H1 (cell line): ENCODE measurements around the gene ACAD11. TPM values are rescaled to one million over a fixed set of nuclear protein-coding genes. Genes with fewer than 3 reads are reported as not detected.

Source experiments
- CTCF ChIA-PET: fragments of 300-600 bp; sonication (Branson Sonifier 250); formaldehyde crosslinking; loops from one replicate; lab custom pipeline; 2021; ENCODE audit not compliant: partially characterized antibody; lab: Charles Lee
- POLR2A ChIA-PET: fragments of 300-600 bp; sonication (Branson Sonifier 250); formaldehyde crosslinking; loops from one replicate; lab custom pipeline; 2021; ENCODE audit warnings: inconsistent platforms; ENCODE audit not compliant: partially characterized antibody; lab: Charles Lee
- DNase-seq, 2 experiments: peaks; one replicate each; pipeline versions ENCODE4 v3.0.0 to v3.0.0-alpha.2; 2010 to 2022; ENCODE audit warnings: low spot score in 2 of 2, low read depth in 1 of 2, mixed read lengths in 1 of 2
- FAIRE-seq: peaks from 2 replicates; lab custom pipeline; 2011; peaks lifted over from hg19 to GRCh38; lab: Jason Lieb, UNC
- H2AFZ ChIP-seq: 2 replicates; pipeline ENCODE4 v1.8.1; 2012; ENCODE audit warnings: low read length, inconsistent platforms
- H2AK5ac ChIP-seq: 2 replicates; pipeline ENCODE4 v1.6.1; 2013; ENCODE audit warnings: low read depth, low read length
- H2BK120ac ChIP-seq: replicated peaks from 2 replicates; pipeline ENCODE3; 2013; ENCODE audit warnings: low read depth, low read length, inconsistent platforms
- H2BK12ac ChIP-seq: 2 replicates; pipeline ENCODE4 v1.6.1; 2013; ENCODE audit warnings: low read depth, low read length
- H2BK15ac ChIP-seq: 2 replicates; pipeline ENCODE4 v1.6.1; 2013; ENCODE audit warnings: low read length
- H2BK20ac ChIP-seq: 2 replicates; pipeline ENCODE4 v1.6.1; 2013; ENCODE audit warnings: low read length
- H2BK5ac ChIP-seq: 2 replicates; pipeline ENCODE4 v1.6.1; 2013; ENCODE audit warnings: low read depth, low read length
- H3K14ac ChIP-seq: 2 replicates; pipeline ENCODE4 v1.6.1; 2013; ENCODE audit warnings: inconsistent platforms; ENCODE audit not compliant: insufficient read length
- H3K18ac ChIP-seq: 2 replicates; pipeline ENCODE4 v1.6.1; 2013; ENCODE audit warnings: low read length; ENCODE audit errors: extremely low read depth
- H3K23ac ChIP-seq: 2 replicates; pipeline ENCODE4 v1.6.1; 2013; ENCODE audit warnings: inconsistent platforms; ENCODE audit not compliant: insufficient read length
- H3K23me2 ChIP-seq: 2 replicates; pipeline ENCODE4 v1.6.1; 2013; ENCODE audit warnings: low read depth, low read length
- H3K27ac ChIP-seq: 2 replicates; pipeline ENCODE4 v1.6.1; 2011; ENCODE audit warnings: low read depth, low read length, inconsistent platforms
- H3K27me3 ChIP-seq, 4 experiments: replicated peaks in 1 of 4; 1 replicate in 1 of 4; 2 replicates in 3 of 4; pipeline versions ENCODE4 v1.6.1 to v1.8.1; 2011 to 2013; ENCODE audit warnings: low read length in 3 of 4, mild to moderate bottlenecking in 3 of 4, inconsistent platforms in 2 of 4, mixed read lengths in 2 of 4, moderate library complexity in 1 of 4; ENCODE audit not compliant: control insufficient read depth in 3 of 4, insufficient read depth in 3 of 4; ENCODE audit errors: extremely low read depth in 1 of 4
- H3K36me3 ChIP-seq, 4 experiments: 2 replicates each; pipeline versions ENCODE4 v1.6.1 to v1.8.1; 2011 to 2013; ENCODE audit warnings: mild to moderate bottlenecking in 4 of 4, low read length in 3 of 4, moderate library complexity in 2 of 4, control low read depth in 1 of 4, inconsistent platforms in 1 of 4; ENCODE audit not compliant: insufficient read depth in 4 of 4, control insufficient read depth in 2 of 4
- H3K4ac ChIP-seq: replicated peaks from 2 replicates; pipeline ENCODE3; 2013; ENCODE audit warnings: low read length, low read depth, mixed read lengths, inconsistent platforms; ENCODE audit not compliant: insufficient read length
- H3K4me1 ChIP-seq, 4 experiments: replicated peaks in 1 of 4; 1 replicate in 1 of 4; 2 replicates in 3 of 4; pipeline versions ENCODE4 v1.6.1 to v1.8.1; 2011 to 2013; ENCODE audit warnings: low read length in 3 of 4, inconsistent platforms in 2 of 4, mixed read lengths in 1 of 4; ENCODE audit not compliant: insufficient read depth in 4 of 4, control insufficient read depth in 3 of 4
- H3K4me2 ChIP-seq, 2 experiments: 2 replicates each; pipeline versions ENCODE4 v1.6.1 to v1.8.1; 2011 to 2013; ENCODE audit warnings: low read depth in 2 of 2, low read length in 2 of 2, control low read depth in 1 of 2, inconsistent platforms in 1 of 2, mild to moderate bottlenecking in 1 of 2; ENCODE audit not compliant: insufficient read depth in 1 of 2
- H3K4me3 ChIP-seq, 4 experiments: fragments of 200-600, 300-600 bp in 1 of 4; sonication (generic), shearing (Covaris generic), sonication (Bioruptor Twin) in 1 of 4; 2 replicates each; pipeline versions ENCODE4 v1.5.1 to v1.8.1; 2011 to 2016; ENCODE audit warnings: low read length in 4 of 4, low read depth in 3 of 4, control low read depth in 2 of 4, inconsistent platforms in 2 of 4, mild to moderate bottlenecking in 2 of 4, mixed read lengths in 1 of 4, moderate library complexity in 1 of 4; ENCODE audit not compliant: insufficient read depth in 2 of 4; ENCODE audit errors: extremely low read depth in 1 of 4
- H3K56ac ChIP-seq: replicated peaks from 2 replicates; pipeline ENCODE3; 2013; ENCODE audit warnings: low read depth, mild to moderate bottlenecking, mixed read lengths, low read length, inconsistent platforms; ENCODE audit not compliant: insufficient read length
- H3K79me1 ChIP-seq: 2 replicates; pipeline ENCODE4 v1.6.1; 2013; ENCODE audit warnings: low read depth, low read length, control low read depth
- H3K79me2 ChIP-seq, 2 experiments: 2 replicates each; pipeline versions ENCODE4 v1.6.1 to v1.8.1; 2012 to 2013; ENCODE audit warnings: low read length in 2 of 2, mild to moderate bottlenecking in 2 of 2, inconsistent platforms in 1 of 2; ENCODE audit not compliant: insufficient read depth in 2 of 2, control insufficient read depth in 1 of 2
- H3K9ac ChIP-seq, 4 experiments: replicated peaks in 1 of 4; 1 replicate in 1 of 4; 2 replicates in 3 of 4; pipeline versions ENCODE4 v1.6.1 to v1.8.1; 2011 to 2013; ENCODE audit warnings: low read depth in 3 of 4, low read length in 3 of 4, control low read depth in 2 of 4, mild to moderate bottlenecking in 2 of 4, moderate library complexity in 2 of 4, inconsistent platforms in 1 of 4; ENCODE audit errors: extremely low read depth in 1 of 4
- H3K9me3 ChIP-seq, 2 experiments: 2 replicates each; pipeline versions ENCODE4 v1.6.1 to v1.8.1; 2012 to 2013; ENCODE audit warnings: mild to moderate bottlenecking in 2 of 2, moderate library complexity in 2 of 2, control low read depth in 1 of 2, inconsistent platforms in 1 of 2, low read depth in 1 of 2, low read length in 1 of 2, mixed read lengths in 1 of 2; ENCODE audit not compliant: insufficient read depth in 2 of 2
- H4K20me1 ChIP-seq, 2 experiments: replicated peaks in 1 of 2; 2 replicates each; pipeline versions ENCODE3 to v1.8.1; 2011 to 2013; ENCODE audit warnings: inconsistent platforms in 2 of 2, low read length in 2 of 2, mild to moderate bottlenecking in 1 of 2; ENCODE audit not compliant: insufficient read depth in 2 of 2, control insufficient read depth in 1 of 2
- H4K5ac ChIP-seq: 2 replicates; pipeline ENCODE4 v1.6.1; 2013; ENCODE audit warnings: low read length, low read depth, mixed read lengths, inconsistent platforms; ENCODE audit not compliant: insufficient read length
- H4K8ac ChIP-seq: 2 replicates; pipeline ENCODE4 v1.8.0; 2013; ENCODE audit warnings: mild to moderate bottlenecking, moderate library complexity, low read length, inconsistent platforms; ENCODE audit not compliant: insufficient read depth; ENCODE audit errors: extremely low read depth
- H4K91ac ChIP-seq: replicated peaks from 2 replicates; pipeline ENCODE3; 2013; ENCODE audit warnings: low read length, mixed read lengths, inconsistent platforms; ENCODE audit not compliant: insufficient read length
- BCL11A ChIP-seq, 2 experiments: IDR thresholded peaks; one replicate each; pipeline ENCODE4 v1.6.1; 2011; ENCODE audit warnings: low read depth in 2 of 2, low read length in 2 of 2, mild to moderate bottlenecking in 2 of 2
- CBX8 ChIP-seq: fragments of 300-800, 300-1000 bp; sonication (generic); IDR thresholded peaks from 2 replicates; pipeline ENCODE4 v1.7.1; 2016; ENCODE audit warnings: low read depth, low read length, borderline replicate concordance
- CEBPB ChIP-seq: IDR thresholded peaks from 2 replicates; pipeline ENCODE4 v1.6.1; 2012; ENCODE audit warnings: low read depth, low read length
- KDM5A ChIP-seq: fragments of 200-600 bp; IDR thresholded peaks from 2 replicates; pipeline ENCODE4 v1.7.1; 2012; ENCODE audit warnings: mild to moderate bottlenecking, low read length, inconsistent platforms, mixed read lengths
- NANOG ChIP-seq: IDR thresholded peaks from 2 replicates; pipeline ENCODE4 v1.6.1; 2011; ENCODE audit warnings: low read length, low read depth, mild to moderate bottlenecking, inconsistent platforms; ENCODE audit not compliant: insufficient read depth, poor library complexity, severe bottlenecking
- SIN3A ChIP-seq, 2 experiments: IDR thresholded peaks in 1 of 2; conservative IDR thresholded peaks in 1 of 2; 2 replicates each; pipeline ENCODE4 v1.6.1; 2011 to 2012; ENCODE audit warnings: low read length in 2 of 2, improper control_type of control experiment in 1 of 2, low read depth in 1 of 2, mild to moderate bottlenecking in 1 of 2
- SP2 ChIP-seq: IDR thresholded peaks from 2 replicates; pipeline ENCODE4 v1.6.1; 2012; ENCODE audit warnings: mild to moderate bottlenecking, low read length, inconsistent platforms
- TEAD4 ChIP-seq: IDR thresholded peaks from 2 replicates; pipeline ENCODE4 v1.6.1; 2012; ENCODE audit warnings: low read depth, low read length, inconsistent platforms, mixed read lengths
- WGBS, 2 experiments: shearing (Covaris generic) in 1 of 2; methylation state at CpG; one replicate each; pipeline versions ENCODE4 v1.1.6 to v1.1.7; 2013 to 2015; ENCODE audit warnings: low lambda C conversion rate in 2 of 2, mixed read lengths in 2 of 2, inconsistent platforms in 1 of 2, low coverage in 1 of 2, missing lambda C conversion rate in 1 of 2; ENCODE audit not compliant: insufficient replicate concordance in 2 of 2, insufficient coverage in 1 of 2, insufficient read length in 1 of 2; ENCODE audit errors: extremely low coverage in 1 of 2, missing lambda C conversion rate in 1 of 2; 5-methylcytosine and 5-hydroxymethylcytosine counted together
- polyA plus RNA-seq, 7 experiments: library from polyadenylated mRNA; depleted of rRNA in 3 of 7; stranded (reverse) in 5 of 7; unstranded in 2 of 7; fragments of >200 nt in 5 of 7; fragments of 200-250 nt in 2 of 7; gene quantifications; 1 replicate in 5 of 7; 2 replicates in 1 of 7; 4 replicates in 1 of 7; pipeline versions ENCODE4 v1.2.1 to v1.2.3, GENCODE V29; 2011 to 2013; ENCODE audit warnings: missing spikeins in 2 of 7, mixed read lengths in 2 of 7
- total RNA-seq: library from RNA; stranded (reverse); fragmentation: NEBNext Ultra II Directional; extraction: Animal tissue kit (Norgen Biotek cat#: 25700); gene quantifications from 2 replicates; pipeline ENCODE4 v1.2.1, GENCODE V29; 2021

The ACAD11 gene
- total and polyA plus RNA-seq, 2 of the 8 experiments (the other 6 are each of a cell fraction or from before 2014, with no cell fraction given) = 5.5 to 11.0 TPM

DNA sequence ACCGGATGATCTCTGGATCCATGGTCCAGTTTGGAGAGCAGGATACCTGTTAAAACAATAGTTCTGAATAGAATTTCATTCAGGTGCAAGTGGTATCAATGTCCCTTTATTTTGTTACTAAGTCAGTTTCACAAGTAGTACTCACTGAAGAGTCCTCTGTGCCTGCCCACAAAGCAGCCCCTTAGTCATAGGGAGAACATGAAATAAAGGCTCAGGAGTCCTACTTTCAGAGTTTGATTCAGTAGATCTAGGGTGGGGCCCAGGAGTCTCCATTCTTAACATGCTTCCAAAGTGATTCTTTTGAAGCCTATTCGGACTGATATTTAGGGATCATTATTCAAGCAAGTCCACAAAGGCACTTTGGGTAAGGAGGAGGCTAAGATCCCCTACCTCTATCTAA lies 142.3 kb downstream of the ACAD11 start:
- Histone ChIP-seq H3K23ac (no peak overlapping the region), H2BK5ac (no peak overlapping the region)
- TF ChIP-seq CEBPB = no peak
- TF ChIP-seq KDM5A = no peak
- TF ChIP-seq CBX8 = no peak
- TF ChIP-seq TEAD4 = no peak
- no peak for TF ChIP-seq NANOG
- TF ChIP-seq SIN3A (conservative IDR thresholded peaks at IDR 0.05 in 1 of 2, IDR thresholded peaks at IDR 0.05 in 1 of 2; ENCODE audit: low read depth in 1 of 2, low read length in 2 of 2) = no peak
- no peak for TF ChIP-seq SP2
- TF ChIP-seq BCL11A (IDR thresholded peaks at IDR 0.05; ENCODE audit: low read depth in 2 of 2, low read length in 2 of 2) = no peak
- TF ChIP-seq, all 59 proteins: peak for 0
- H3K4me1 ChIP-seq = no peaks in the 10 kb centered on the region
- H3K4ac ChIP-seq = no peak overlapping the region
- ChIA-PET CTCF (interaction anchor here (1.4 kb wide), 1 partner anchor 18 kb away, joined by 4 read pairs; no protein-coding TSS in a partner anchor), POLR2A (no interaction called here)
- no peak overlapping the region for H3K9ac ChIP-seq
- no peaks in the 10 kb centered on the region for H4K20me1 ChIP-seq
- no peaks in the 10 kb centered on the region for H3K79me1 ChIP-seq
- no peak overlapping the region for H3K18ac ChIP-seq
- H4K5ac ChIP-seq = no peak overlapping the region
- no peak overlapping the region for H2AFZ ChIP-seq
- no peak for FAIRE-seq
- no peak overlapping the region for H2AK5ac ChIP-seq
- DNase-seq = no peak
- no peaks in the 10 kb centered on the region for H3K27me3 ChIP-seq
- H4K8ac ChIP-seq = no peak overlapping the region
- H2BK15ac ChIP-seq = no peak overlapping the region
- H3K14ac ChIP-seq = no peak overlapping the region
- H3K4me2 ChIP-seq = no peak overlapping the region
- no peak overlapping the region for H2BK12ac ChIP-seq
- H2BK120ac ChIP-seq = no peak overlapping the region
- no peaks in the 10 kb centered on the region for H3K79me2 ChIP-seq
- peaks cover 2 to 62% (median 33%) of the 10 kb centered on the region in 4 experiments for H3K36me3 ChIP-seq
- H3K4me3 ChIP-seq = no peak overlapping the region
- 95% methylated on average over 2 of the region's 2 CpGs; no CpG with 5 or more reads in 1 of the 2 experiments for WGBS, 2 experiments
- H3K56ac ChIP-seq = no peak overlapping the region
- H3K27ac ChIP-seq = no peak overlapping the region
- no peaks in the 10 kb centered on the region for H3K9me3 ChIP-seq
- H4K91ac ChIP-seq = no peak overlapping the region
- H2BK20ac ChIP-seq = no peak overlapping the region
- H3K23me2 ChIP-seq = no peaks in the 10 kb centered on the region
